ENCODE data around the gene SASH3. TPM values are rescaled to one million over a fixed set of nuclear protein-coding genes. Genes with fewer than 3 reads are reported as not detected.

The SASH3 gene
- polyA plus RNA-seq, 2 of the 4 experiments (the other 2 are of a cell fraction): not detected

DNA sequence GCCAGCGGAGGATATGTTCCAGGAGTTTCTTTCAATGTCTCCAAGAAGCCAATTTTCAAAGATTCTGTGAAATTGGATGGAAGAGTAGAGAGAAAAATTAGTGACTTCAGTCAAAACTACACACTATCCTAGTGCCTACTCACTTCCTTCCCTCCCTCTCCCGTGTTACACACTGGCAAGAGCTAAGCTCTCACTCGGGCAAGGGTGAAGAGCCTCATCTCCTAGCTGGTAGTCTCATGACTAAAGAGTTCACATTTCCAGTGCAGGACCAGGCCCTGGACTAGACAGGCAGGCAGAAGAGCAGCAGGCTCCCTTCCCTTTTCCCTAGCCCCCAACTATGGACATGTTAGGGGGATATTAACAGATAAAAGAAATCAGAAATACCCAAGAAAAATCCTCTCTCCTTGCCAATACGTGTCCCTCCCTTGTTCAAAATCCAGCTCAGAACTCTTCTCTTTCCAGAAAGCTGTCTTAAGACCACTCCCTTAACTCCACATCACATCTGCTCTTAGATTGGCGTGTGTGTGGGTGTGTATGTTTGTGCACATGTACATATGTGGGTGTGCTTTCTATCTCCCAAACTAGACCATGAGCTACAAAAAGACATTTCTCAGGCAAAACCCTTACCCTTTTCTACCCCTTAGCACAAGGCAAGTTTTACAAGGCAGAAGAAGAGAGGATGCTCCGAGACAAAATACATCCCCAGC is 34.1 kb downstream of the SASH3 start:
- Histone ChIP-seq H3K9me3 (no peaks in the 10 kb centered on the region), H3K4me2 (no peak overlapping the region), H3K27ac (no peak overlapping the region), H3K4me1 (no peaks in the 10 kb centered on the region), H3K4me3 (no peak overlapping the region)
- CTCF ChIA-PET: interaction anchor here (3.1 kb wide), 1 partner anchor 9 kb away, joined by 11 read pairs; no protein-coding TSS in a partner anchor
- POLR2A ChIA-PET: interaction anchor here (0.6 kb wide), 1 partner anchor 80 kb away, joined by 3 read pairs; no protein-coding TSS in a partner anchor
- FAIRE-seq (no peak), ATAC-seq (no peak), DNase-seq (ENCODE audit: low read depth in 1 of 2, low spot score in 1 of 2) (no peak)
- TF ChIP-seq HOXB5 (CRISPR knock-in tag; IDR thresholded peaks at IDR 0.05) (no peak), SREBF2 (IDR thresholded peaks at IDR 0.05) (no peak), TFCP2L1 (CRISPR knock-in tag; IDR thresholded peaks at IDR 0.05) (no peak)
- 87% methylated on average over 6 of the region's 6 CpGs for WGBS (ENCODE audit: missing lambda C conversion rate)

GRCh38 chrX:129818123-129818522 is 38.4 kb downstream of the SASH3 start:
- ATAC-seq (no peak), FAIRE-seq (no peak), DNase-seq (ENCODE audit: low read depth in 1 of 2, low spot score in 1 of 2) (no peak)
- Histone ChIP-seq H3K9me3 (no peaks in the 10 kb centered on the region), H3K4me2 (no peak overlapping the region), H3K4me1 (no peaks in the 10 kb centered on the region), H3K4me3 (no peak overlapping the region), H3K27ac (no peak overlapping the region)
- 100% methylated on average over 1 of the region's 2 CpGs for WGBS (ENCODE audit: missing lambda C conversion rate)
- POLR2A ChIA-PET: no interaction called here
- CTCF ChIA-PET: no interaction called here
- TF ChIP-seq, protein P1, sequence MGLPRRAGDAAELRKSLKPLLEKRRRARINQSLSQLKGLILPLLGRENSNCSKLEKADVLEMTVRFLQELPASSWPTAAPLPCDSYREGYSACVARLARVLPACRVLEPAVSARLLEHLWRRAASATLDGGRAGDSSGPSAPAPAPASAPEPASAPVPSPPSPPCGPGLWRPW (IDR thresholded peaks at IDR 0.05): no peak
- TF ChIP-seq EHF (CRISPR knock-in tag; IDR thresholded peaks at IDR 0.05): no peak

DNA sequence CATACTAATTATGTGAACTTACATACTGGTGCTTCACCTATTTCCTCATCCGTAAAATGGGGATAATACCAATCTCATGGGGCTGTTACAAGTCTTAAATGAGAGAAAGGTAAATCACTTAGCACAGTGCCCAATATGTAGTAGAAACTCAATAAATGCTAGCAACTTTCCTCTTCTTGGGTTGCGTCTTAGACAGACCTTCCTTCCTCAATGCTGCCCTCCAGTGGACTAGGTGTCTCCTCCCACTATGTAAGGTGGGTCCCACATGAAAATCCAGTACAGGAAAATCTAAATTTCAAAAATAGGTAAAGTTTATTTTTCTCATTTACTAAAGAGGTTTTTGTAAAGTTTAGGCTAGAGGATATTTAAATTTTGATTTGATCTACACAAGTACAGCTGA is 43.4 kb downstream of the SASH3 start:
- 72% methylated on average over 2 of the region's 2 CpGs for WGBS (ENCODE audit: missing lambda C conversion rate)
- H3K9me3 ChIP-seq: no peaks in the 10 kb centered on the region
- TF ChIP-seq RAD21 (conservative IDR thresholded peaks at IDR 0.05 in 1 of 2, IDR thresholded peaks at IDR 0.05 in 1 of 2) (peak; percentile 43 to 60; a peak in 3 of 5 replicates), SMC3 (IDR thresholded peaks at IDR 0.05) (peak; percentile 56), USF2 (IDR thresholded peaks at IDR 0.05) (no peak)
- TF ChIP-seq, protein P2, sequence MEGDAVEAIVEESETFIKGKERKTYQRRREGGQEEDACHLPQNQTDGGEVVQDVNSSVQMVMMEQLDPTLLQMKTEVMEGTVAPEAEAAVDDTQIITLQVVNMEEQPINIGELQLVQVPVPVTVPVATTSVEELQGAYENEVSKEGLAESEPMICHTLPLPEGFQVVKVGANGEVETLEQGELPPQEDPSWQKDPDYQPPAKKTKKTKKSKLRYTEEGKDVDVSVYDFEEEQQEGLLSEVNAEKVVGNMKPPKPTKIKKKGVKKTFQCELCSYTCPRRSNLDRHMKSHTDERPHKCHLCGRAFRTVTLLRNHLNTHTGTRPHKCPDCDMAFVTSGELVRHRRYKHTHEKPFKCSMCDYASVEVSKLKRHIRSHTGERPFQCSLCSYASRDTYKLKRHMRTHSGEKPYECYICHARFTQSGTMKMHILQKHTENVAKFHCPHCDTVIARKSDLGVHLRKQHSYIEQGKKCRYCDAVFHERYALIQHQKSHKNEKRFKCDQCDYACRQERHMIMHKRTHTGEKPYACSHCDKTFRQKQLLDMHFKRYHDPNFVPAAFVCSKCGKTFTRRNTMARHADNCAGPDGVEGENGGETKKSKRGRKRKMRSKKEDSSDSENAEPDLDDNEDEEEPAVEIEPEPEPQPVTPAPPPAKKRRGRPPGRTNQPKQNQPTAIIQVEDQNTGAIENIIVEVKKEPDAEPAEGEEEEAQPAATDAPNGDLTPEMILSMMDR (IDR thresholded peaks at IDR 0.05): peak; percentile 58
- no peak overlapping the region for H3K27ac ChIP-seq
- CTCF ChIA-PET: interaction anchor here (0.5 to 2.8 kb wide), 24 partner anchors 10 to 257 kb away, joined by 3 to 18 read pairs (median 4); partner anchors contain the start of genes APLN, UTP14A and ZDHHC9
- FAIRE-seq (peak; percentile 39), ATAC-seq (peak; percentile 73 to 88; a peak in 5 of 6 replicates), DNase-seq (ENCODE audit: low read depth in 1 of 2, low spot score in 1 of 2) (peak; percentile 36 to 58)
- H3K4me1 ChIP-seq: no peaks in the 10 kb centered on the region
- POLR2A ChIA-PET: no interaction called here
- H3K4me2 ChIP-seq: no peak overlapping the region
- H3K4me3 ChIP-seq: no peak overlapping the region

DNA sequence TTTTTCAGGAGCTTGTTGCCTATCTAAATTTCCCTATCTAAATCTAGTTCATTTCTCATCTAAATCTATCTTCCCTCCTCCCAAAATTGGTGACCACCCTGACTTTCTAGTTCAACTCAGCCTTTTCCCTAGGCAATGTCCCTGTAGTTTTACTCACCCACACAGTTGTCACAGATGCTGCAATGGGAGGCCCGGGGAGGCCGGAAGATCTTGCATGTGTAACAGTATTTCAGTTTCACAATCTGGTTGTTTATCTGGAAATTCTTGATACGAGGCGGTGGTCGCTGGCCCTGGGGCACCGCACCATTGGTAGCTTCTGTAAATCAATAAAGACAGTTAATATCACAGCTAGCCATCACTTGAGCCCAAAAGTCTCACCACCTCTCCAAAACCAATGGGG is 43.8 kb downstream of the SASH3 start:
- no peak for TF ChIP-seq RAD21 (conservative IDR thresholded peaks at IDR 0.05 in 1 of 2, IDR thresholded peaks at IDR 0.05 in 1 of 2)
- TF ChIP-seq USF2 (IDR thresholded peaks at IDR 0.05): no peak
- TF ChIP-seq HMGXB4 (CRISPR knock-in tag; IDR thresholded peaks at IDR 0.05; ENCODE audit: borderline replicate concordance): no peak
- no peak for TF ChIP-seq HOXB5 (CRISPR knock-in tag; IDR thresholded peaks at IDR 0.05)
- TF ChIP-seq SMC3 (IDR thresholded peaks at IDR 0.05): no peak
- TF ChIP-seq FOSB (CRISPR knock-in tag; IDR thresholded peaks at IDR 0.05): no peak
- no peak for TF ChIP-seq ZC3H11A (IDR thresholded peaks at IDR 0.05)
- TF ChIP-seq FOXS1 (CRISPR knock-in tag; IDR thresholded peaks at IDR 0.05): no peak
- TF ChIP-seq MAX (IDR thresholded peaks at IDR 0.05): no peak
- TF ChIP-seq HOXB13 (CRISPR knock-in tag; IDR thresholded peaks at IDR 0.05; ENCODE audit: low read depth): no peak
- TF ChIP-seq CEBPB (IDR thresholded peaks at IDR 0.05): no peak
- no peak for ATAC-seq
- DNase-seq (ENCODE audit: low read depth in 1 of 2, low spot score in 1 of 2): no peak
- Histone ChIP-seq H3K9me3 (no peaks in the 10 kb centered on the region), H3K4me3 (no peak overlapping the region), H3K4me1 (no peaks in the 10 kb centered on the region), H3K4me2 (no peak overlapping the region), H3K27ac (no peak overlapping the region)
- ChIA-PET POLR2A (no interaction called here), CTCF (interaction anchor here (0.6 to 2.8 kb wide), 20 partner anchors 9 to 298 kb away, joined by 3 to 18 read pairs (median 5); partner anchors contain the start of genes UTP14A and ZDHHC9)
- WGBS (ENCODE audit: missing lambda C conversion rate): 95% methylated on average over 6 of the region's 6 CpGs
- FAIRE-seq: no peak
